Brain microvascular endothelial cell (primary cell): ENCODE results near the gene CDC42BPA.

Source experiments
- DNase-seq: peaks from one replicate; pipeline ENCODE4 v3.0.0-alpha.2; 2020
- H3K27ac ChIP-seq: fragments of 250-450 bp; sonication (Bioruptor Pico); 2 replicates; pipeline ENCODE4 v1.5.1; 2020; ENCODE audit warnings: mild to moderate bottlenecking, moderate library complexity
- H3K27me3 ChIP-seq: fragments of 250-450 bp; sonication (Bioruptor Pico); replicated peaks from 2 replicates; pipeline ENCODE4 v1.5.1; 2020; ENCODE audit warnings: mild to moderate bottlenecking
- H3K36me3 ChIP-seq: fragments of 250-450 bp; sonication (Bioruptor Pico); replicated peaks from 2 replicates; pipeline ENCODE4 v1.5.1; 2020; ENCODE audit warnings: mild to moderate bottlenecking
- H3K4me3 ChIP-seq: 2 replicates; pipeline ENCODE4 v1.5.1; 2011; ENCODE audit warnings: low read depth, mild to moderate bottlenecking, control low read depth, low read length, moderate library complexity
- in situ Hi-C: cut with HindIII; loops from 2 replicates; pipeline ENCODE4 v1.10.0; 2017; ENCODE audit warnings: low sequenced_read_pairs, low pct_ligation_motif_present
- TF ChIP-seq, protein P1 (sequence below): IDR thresholded peaks from 2 replicates; pipeline ENCODE4 v1.5.1; 2011; ENCODE audit warnings: low read depth, mild to moderate bottlenecking, moderate library complexity, low read length, control low read depth, inconsistent platforms; ENCODE audit errors: missing control alignments

The CDC42BPA gene

DNA sequence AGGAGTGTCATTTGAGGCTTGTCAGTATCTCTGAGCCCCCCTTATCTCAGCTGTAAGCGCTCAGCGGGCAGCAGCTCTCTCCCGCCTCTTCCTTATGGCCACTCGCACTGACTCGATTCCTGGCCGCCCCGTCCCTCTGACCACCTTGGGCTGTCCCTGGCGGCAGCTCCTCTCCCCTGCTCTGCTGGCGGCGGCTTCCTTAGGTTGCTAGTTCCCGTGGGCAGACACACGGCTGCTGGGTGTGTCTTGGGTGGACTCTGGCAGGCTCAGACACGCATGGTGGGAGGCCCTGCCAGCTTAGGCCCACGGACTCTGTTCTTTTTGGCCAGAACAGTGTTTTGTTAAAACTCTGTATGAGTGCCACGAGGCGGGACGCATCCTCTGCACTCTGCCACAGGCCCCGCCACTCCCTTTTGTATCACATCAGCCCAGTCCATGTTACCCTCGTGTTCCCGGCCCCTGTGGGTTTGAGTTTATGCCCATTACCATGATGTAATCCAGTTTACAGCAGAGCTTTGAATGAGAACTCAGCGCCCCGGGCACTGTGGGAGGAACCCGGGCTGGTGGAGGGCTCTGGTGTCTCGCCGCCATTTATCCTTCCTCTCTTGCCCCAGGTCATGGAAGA is 332.3 kb downstream of the CDC42BPA start:
- Histone ChIP-seq H3K27ac (no peak overlapping the region), H3K4me3 (no peak overlapping the region), H3K36me3 (no peaks in the 10 kb centered on the region), H3K27me3 (no peaks in the 10 kb centered on the region)
- DNase-seq: no peak
- TF ChIP-seq, protein P1, sequence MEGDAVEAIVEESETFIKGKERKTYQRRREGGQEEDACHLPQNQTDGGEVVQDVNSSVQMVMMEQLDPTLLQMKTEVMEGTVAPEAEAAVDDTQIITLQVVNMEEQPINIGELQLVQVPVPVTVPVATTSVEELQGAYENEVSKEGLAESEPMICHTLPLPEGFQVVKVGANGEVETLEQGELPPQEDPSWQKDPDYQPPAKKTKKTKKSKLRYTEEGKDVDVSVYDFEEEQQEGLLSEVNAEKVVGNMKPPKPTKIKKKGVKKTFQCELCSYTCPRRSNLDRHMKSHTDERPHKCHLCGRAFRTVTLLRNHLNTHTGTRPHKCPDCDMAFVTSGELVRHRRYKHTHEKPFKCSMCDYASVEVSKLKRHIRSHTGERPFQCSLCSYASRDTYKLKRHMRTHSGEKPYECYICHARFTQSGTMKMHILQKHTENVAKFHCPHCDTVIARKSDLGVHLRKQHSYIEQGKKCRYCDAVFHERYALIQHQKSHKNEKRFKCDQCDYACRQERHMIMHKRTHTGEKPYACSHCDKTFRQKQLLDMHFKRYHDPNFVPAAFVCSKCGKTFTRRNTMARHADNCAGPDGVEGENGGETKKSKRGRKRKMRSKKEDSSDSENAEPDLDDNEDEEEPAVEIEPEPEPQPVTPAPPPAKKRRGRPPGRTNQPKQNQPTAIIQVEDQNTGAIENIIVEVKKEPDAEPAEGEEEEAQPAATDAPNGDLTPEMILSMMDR: no peak
- in situ Hi-C loops: no loop called here

- Histone ChIP-seq H3K36me3 (no peaks in the 10 kb centered on the region), H3K27me3 (no peaks in the 10 kb centered on the region), H3K27ac (no peak overlapping the region), H3K4me3 (no peak overlapping the region)
- in situ Hi-C loops: no loop called here
- TF ChIP-seq, protein P1: no peak
- DNase-seq: no peak
Observed at GRCh38 chr1:226985239-226985838, 333.0 kb downstream of the CDC42BPA start.

DNA sequence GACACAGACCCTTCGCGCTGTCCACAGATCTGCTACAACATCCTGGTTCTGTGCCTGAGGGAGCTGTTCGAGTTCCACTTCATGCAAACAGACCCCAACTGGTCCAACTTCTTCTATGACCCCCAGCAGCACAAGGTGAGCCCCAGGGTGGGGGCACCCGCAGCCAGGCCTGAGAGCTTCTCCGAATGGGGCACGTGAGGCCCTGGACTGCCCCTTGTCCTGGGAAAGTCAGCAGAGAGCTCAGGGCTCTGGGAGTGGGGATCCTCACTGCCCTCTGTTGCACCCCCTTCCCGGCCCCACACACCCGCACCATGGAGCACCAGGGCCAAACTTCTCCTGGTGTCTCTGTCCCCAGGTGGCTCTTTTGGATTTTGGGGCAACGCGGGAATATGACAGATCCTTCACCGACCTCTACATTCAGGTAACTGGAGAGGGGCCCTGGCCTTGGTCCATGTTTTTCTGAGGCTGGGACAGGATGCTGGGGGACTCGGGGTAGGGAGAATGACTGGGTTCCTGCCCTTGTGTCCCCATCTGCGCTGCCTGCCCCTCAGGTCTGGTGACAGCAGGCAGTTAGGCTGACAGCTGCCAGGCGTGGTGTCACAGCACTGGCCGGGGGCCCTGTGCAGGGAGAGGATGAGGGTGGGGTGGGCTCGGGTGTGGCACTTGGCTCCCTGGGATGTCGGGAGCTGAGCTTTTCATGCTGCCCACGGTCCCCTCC is 333.6 kb downstream of the CDC42BPA start:
- H3K4me3 ChIP-seq: no peak overlapping the region
- H3K27me3 ChIP-seq: no peaks in the 10 kb centered on the region
- no peak overlapping the region for H3K27ac ChIP-seq
- H3K36me3 ChIP-seq: no peaks in the 10 kb centered on the region
- in situ Hi-C loops: no loop called here
- no peak for DNase-seq
- TF ChIP-seq, protein P1: no peak

DNA sequence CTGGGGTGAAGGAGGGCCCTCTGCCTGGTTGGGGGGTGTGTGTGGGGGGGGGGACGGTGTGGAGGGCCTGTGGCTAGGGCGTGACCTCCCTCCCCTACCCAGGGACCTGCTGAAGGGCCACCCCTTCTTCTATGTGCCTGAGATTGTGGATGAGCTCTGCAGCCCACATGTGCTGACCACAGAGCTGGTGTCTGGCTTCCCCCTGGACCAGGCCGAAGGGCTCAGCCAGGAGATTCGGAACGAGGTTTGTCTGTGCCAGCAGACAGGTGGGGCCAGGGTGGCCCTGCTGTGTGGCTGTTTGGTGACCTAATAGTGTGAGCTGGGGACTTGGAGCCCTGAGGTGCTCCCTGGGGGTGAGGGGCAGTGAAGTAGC is 334.3 kb downstream of the CDC42BPA start:
- Histone ChIP-seq H3K27me3 (no peaks in the 10 kb centered on the region), H3K36me3 (no peaks in the 10 kb centered on the region), H3K4me3 (no peak overlapping the region), H3K27ac (no peak overlapping the region)
- no peak for DNase-seq
- TF ChIP-seq, protein P1: no peak
- in situ Hi-C loops: no loop called here

- H3K27ac ChIP-seq: no peak overlapping the region
- no peaks in the 10 kb centered on the region for H3K36me3 ChIP-seq
- no peak for DNase-seq
- TF ChIP-seq, protein P1: no peak
- H3K4me3 ChIP-seq: no peak overlapping the region
- no peaks in the 10 kb centered on the region for H3K27me3 ChIP-seq
- in situ Hi-C loops: no loop called here
Observed at GRCh38 chr1:226983247-226983991, 334.9 kb downstream of the CDC42BPA start.
